Measurements from ENCODE around the gene NSUN5. TPM values are rescaled to one million over a fixed set of nuclear protein-coding genes. Genes with fewer than 3 reads are reported as not detected.

The NSUN5 gene
- total RNA-seq (2011; cell fraction: chromatin; rRNA removed; ENCODE audit: low replicate concordance): 82.1 and 174 TPM in 2 replicates
- 125 and 145 TPM in 2 replicates for total RNA-seq (2011; cell fraction: nucleolus; rRNA removed)
- total RNA-seq (2011; cell fraction: nucleoplasm; rRNA removed): 95.5 and 104 TPM in 2 replicates
- 96.9 and 111 TPM in 2 replicates for total RNA-seq (2014; rRNA removed)
- total RNA-seq (2014; rRNA removed; fragmentation: Illumina TruSeq; extraction: Trizol): 16.5 and 20.8 TPM in 2 replicates
- 48.1 and 48.7 TPM in 2 replicates for total RNA-seq (2015; rRNA removed; fragmentation: Illumina TruSeq; extraction: Trizol)
- 108 and 115 TPM in 2 replicates for total RNA-seq (2021)
- 36.5 and 46.5 TPM in 2 replicates for polyA plus RNA-seq (2011; rRNA removed)
- 42.9 and 123 TPM in 2 replicates for polyA plus RNA-seq (2011; cell fraction: cytosol; rRNA removed)
- 130 and 194 TPM in 2 replicates for polyA plus RNA-seq (2011; cell fraction: nucleus; rRNA removed)
- 67.9 and 95.0 TPM in 2 replicates for polyA plus RNA-seq (2012)
- polyA plus RNA-seq (2014; fragmentation: Illumina TruSeq; extraction: Trizol): 43.0 and 65.5 TPM in 2 replicates
- 10 to 100 TPM in 1 of 2 experiments, 1 to 10 TPM in 1; 4.7 to 14.9 TPM for polyA plus RNA-seq (2014; fragmentation: Nextera tagmentation; extraction: Ambion mirVana)
- 81.3 and 83.9 TPM in 2 replicates for polyA plus RNA-seq (2014; rRNA removed)
- 16.3 and 26.7 TPM in 2 replicates for polyA minus RNA-seq (2011; rRNA and poly(A)+ RNA removed)
- 28.5 and 41.4 TPM in 2 replicates for polyA minus RNA-seq (2011; cell fraction: cytosol; rRNA and poly(A)+ RNA removed)
- polyA minus RNA-seq (2011; cell fraction: nucleus; rRNA and poly(A)+ RNA removed): 34.4 and 42.5 TPM in 2 replicates
- percentile 92 among the genes with signal in this experiment for Bru-seq, nascent RNA
- BruChase-seq, experiment 1, labeled RNA remaining after a 2-hour chase: percentile 83 among the genes with signal in this experiment
- percentile 86 among the genes with signal in this experiment for BruChase-seq, experiment 2, labeled RNA remaining after a 6-hour chase
- long read RNA-seq, experiment 1, transcript NSUN5-202 (10 exons, 1,602 nt): minor isoform, 9 of 470 reads
- long read RNA-seq, experiment 1, transcript NSUN5-201 (9 exons, 1,672 nt): minor isoform, 15 of 470 reads
- long read RNA-seq, experiment 1, transcript NSUN5-204 (10 exons, 1,663 nt): major isoform, 289 of 470 reads
- long read RNA-seq, experiment 1, partial matches to known transcripts: 47 of 470 reads
- long read RNA-seq, experiment 1, other reads (novel, unspliced or antisense): 109 of 470 reads
- long read RNA-seq, experiment 2, transcript NSUN5-201 (9 exons, 1,672 nt): minor isoform, 5 of 157 reads
- long read RNA-seq, experiment 2, transcript NSUN5-204 (10 exons, 1,663 nt): major isoform, 92 of 157 reads
- long read RNA-seq, experiment 2, partial matches to known transcripts: 40 of 157 reads
- long read RNA-seq, experiment 2, other reads (novel, unspliced or antisense): 20 of 157 reads
- long read RNA-seq, experiment 3, transcript NSUN5-204 (10 exons, 1,663 nt): major isoform, 104 of 128 reads
- long read RNA-seq, experiment 3, partial matches to known transcripts: 7 of 128 reads
- long read RNA-seq, experiment 3, other reads (novel, unspliced or antisense): 12 of 128 reads

DNA sequence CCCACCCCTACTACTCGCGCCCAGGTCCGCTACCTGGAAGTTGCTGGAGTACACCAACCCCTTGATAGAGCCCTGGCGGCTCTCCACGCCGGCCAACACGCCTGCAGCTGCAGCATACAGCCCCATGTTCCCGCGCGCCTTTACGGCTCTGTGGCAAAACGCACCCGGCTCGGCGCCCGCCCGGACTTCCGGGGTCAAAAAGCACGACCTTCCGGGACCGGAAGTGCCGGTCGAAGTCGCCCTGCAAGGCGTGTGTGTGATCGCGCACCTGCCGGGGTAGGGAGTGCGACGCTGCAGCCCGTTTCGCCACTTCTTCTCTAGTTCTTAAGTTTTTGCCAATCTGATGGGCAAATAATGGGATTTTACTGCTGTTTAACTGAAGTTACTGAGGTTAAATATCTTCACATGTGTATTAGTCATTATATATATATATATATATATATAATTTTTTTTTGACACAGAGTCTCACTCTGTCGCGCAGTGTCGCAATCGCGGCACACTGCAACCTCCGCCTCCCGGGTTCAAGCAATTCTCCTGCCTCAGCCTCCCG, at the start of gene NSUN5:
Gene NSUN5, minus strand, starts transcription at position 162 of the 550 bp plus-strand sequence. Its CDS starts 36 bp downstream, at position 126.
- no peaks in the 10 kb centered on the region for H3K27me3 ChIP-seq (ENCODE audit: control insufficient read depth in 2 of 2, insufficient read depth in 2 of 2, low read length in 2 of 2)
- ChIA-PET POLR2A (interaction anchor here (0.5 to 1.0 kb wide), 4 partner anchors 9 to 1041 kb away, joined by 3 read pairs; no protein-coding TSS in a partner anchor), CTCF (ENCODE audit: low intra/inter-chr PET ratio) (interaction anchor here (0.5 kb wide), 1 partner anchor 28 kb away, joined by 3 read pairs; no protein-coding TSS in a partner anchor)
- peak; percentile 86 for FAIRE-seq
- peaks cover 4 to 24% of the 10 kb centered on the region in 2 experiments; a peak in 4 of 5 replicates for H3K4me1 ChIP-seq (replicated peaks in 1 of 2; ENCODE audit: control insufficient read depth in 2 of 2, insufficient read depth in 2 of 2, low read length in 2 of 2)
- DNase-seq (ENCODE audit: extremely low read depth in 1 of 4, low spot score in 3 of 4): peak; percentile 95 to 97 (median 96)
- no TSS peak for BruUV-seq (replicated peaks)
- peak within 1 kb of the TSS; percentile 82 for H2AFZ ChIP-seq (ENCODE audit: low read depth, low read length)
- 11% methylated on average over 37 of the region's 40 CpGs for WGBS (ENCODE audit: insufficient coverage, low coverage, missing lambda C conversion rate)
- in situ Hi-C loops (cut with MboI) (no loop called here), intact Hi-C loops (cut with micrococcal nuclease) (no loop called here)
- peaks cover 26% of the 10 kb centered on the region for H3K79me2 ChIP-seq (ENCODE audit: control insufficient read depth, insufficient read depth, low read length)
- no peaks in the 10 kb centered on the region for H3K9me3 ChIP-seq (replicated peaks; ENCODE audit: control insufficient read depth, insufficient read depth, low read depth, low read length)
- no peaks in the 10 kb centered on the region for H4K20me1 ChIP-seq (replicated peaks; ENCODE audit: control insufficient read depth, insufficient read depth, low read length)
- peaks cover 36% of the 10 kb centered on the region; the same call in 2 of the 3 replicates for H3K36me3 ChIP-seq (ENCODE audit: control insufficient read depth, insufficient read depth, low read length)
- H3K9me1 ChIP-seq (ENCODE audit: control insufficient read depth, insufficient read depth, low read length): no peaks in the 10 kb centered on the region
- ATAC-seq: peak; percentile 98
- H3K27ac ChIP-seq (ENCODE audit: extremely low read depth, low read depth, low read length): peak within 1 kb of the TSS; percentile 47
- peak within 1 kb of the TSS; percentile 94 for H3K4me2 ChIP-seq (ENCODE audit: insufficient read depth, low read length)
- peak within 1 kb of the TSS; percentile 88 for H3K4me3 ChIP-seq
- peak within 1 kb of the TSS; percentile 80 to 99 for H3K9ac ChIP-seq (ENCODE audit: insufficient read depth in 1 of 2, low read depth in 2 of 2, low read length in 2 of 2)
- TF ChIP-seq MXI1 (IDR thresholded peaks at IDR 0.05; ENCODE audit: low read depth, low read length) (peak; percentile 77), SIN3A (IDR thresholded peaks at IDR 0.05; ENCODE audit: borderline replicate concordance in 2 of 2, control insufficient read depth in 1 of 2, low read depth in 2 of 2, low read length in 2 of 2) (peak; percentile 79 to 96), PHF20 (IDR thresholded peaks at IDR 0.05; ENCODE audit: partially characterized antibody) (peak; percentile 91), ZKSCAN1 (IDR thresholded peaks at IDR 0.05; ENCODE audit: low read depth, low read length) (peak; percentile 52; the same call in 1 of the 2 replicates), ZNF174 (CRISPR knock-in tag; IDR thresholded peaks at IDR 0.05) (0 out of 2 replicates have a peak, but pooled peaks have one; percentile 34)
- TF ChIP-seq, protein P1, sequence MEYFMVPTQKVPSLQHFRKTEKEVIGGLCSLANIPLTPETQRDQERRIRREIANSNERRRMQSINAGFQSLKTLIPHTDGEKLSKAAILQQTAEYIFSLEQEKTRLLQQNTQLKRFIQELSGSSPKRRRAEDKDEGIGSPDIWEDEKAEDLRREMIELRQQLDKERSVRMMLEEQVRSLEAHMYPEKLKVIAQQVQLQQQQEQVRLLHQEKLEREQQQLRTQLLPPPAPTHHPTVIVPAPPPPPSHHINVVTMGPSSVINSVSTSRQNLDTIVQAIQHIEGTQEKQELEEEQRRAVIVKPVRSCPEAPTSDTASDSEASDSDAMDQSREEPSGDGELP (CRISPR knock-in tag; IDR thresholded peaks at IDR 0.05; ENCODE audit: borderline replicate concordance): peak; percentile 87
- TF ChIP-seq, protein P2, sequence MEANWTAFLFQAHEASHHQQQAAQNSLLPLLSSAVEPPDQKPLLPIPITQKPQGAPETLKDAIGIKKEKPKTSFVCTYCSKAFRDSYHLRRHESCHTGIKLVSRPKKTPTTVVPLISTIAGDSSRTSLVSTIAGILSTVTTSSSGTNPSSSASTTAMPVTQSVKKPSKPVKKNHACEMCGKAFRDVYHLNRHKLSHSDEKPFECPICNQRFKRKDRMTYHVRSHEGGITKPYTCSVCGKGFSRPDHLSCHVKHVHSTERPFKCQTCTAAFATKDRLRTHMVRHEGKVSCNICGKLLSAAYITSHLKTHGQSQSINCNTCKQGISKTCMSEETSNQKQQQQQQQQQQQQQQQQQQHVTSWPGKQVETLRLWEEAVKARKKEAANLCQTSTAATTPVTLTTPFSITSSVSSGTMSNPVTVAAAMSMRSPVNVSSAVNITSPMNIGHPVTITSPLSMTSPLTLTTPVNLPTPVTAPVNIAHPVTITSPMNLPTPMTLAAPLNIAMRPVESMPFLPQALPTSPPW (CRISPR knock-in tag; IDR thresholded peaks at IDR 0.05): peak; percentile 65; the same call in 1 of the 2 replicates
- TF ChIP-seq, protein P3, sequence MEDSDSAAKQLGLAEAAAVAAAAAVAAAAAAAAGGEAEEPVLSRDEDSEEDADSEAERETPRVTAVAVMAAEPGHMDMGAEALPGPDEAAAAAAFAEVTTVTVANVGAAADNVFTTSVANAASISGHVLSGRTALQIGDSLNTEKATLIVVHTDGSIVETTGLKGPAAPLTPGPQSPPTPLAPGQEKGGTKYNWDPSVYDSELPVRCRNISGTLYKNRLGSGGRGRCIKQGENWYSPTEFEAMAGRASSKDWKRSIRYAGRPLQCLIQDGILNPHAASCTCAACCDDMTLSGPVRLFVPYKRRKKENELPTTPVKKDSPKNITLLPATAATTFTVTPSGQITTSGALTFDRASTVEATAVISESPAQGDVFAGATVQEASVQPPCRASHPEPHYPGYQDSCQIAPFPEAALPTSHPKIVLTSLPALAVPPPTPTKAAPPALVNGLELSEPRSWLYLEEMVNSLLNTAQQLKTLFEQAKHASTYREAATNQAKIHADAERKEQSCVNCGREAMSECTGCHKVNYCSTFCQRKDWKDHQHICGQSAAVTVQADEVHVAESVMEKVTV (CRISPR knock-in tag; IDR thresholded peaks at IDR 0.05): no peak

Data from K562 (cell line).